OCI-LY3 (cell line): Measurements from ENCODE around the gene CYFIP2.
"Not testable (repeated sequence)": the region's sequence is repeated elsewhere in the genome, so short reads cannot be mapped to it uniquely, and the experiment has no call there.

Experiments
- H2AFZ ChIP-seq: fragments of 200-600, 300-600 bp; shearing (Covaris generic); 2 replicates; pipeline ENCODE4 v1.6.0; 2014; ENCODE audit warnings: antibody characterized with exemption, low read depth, low read length
- H3K27ac ChIP-seq: fragments of 200-600, 300-600 bp; sonication (generic); 2 replicates; pipeline ENCODE4 v1.5.1; 2014; ENCODE audit warnings: mild to moderate bottlenecking, low read length, moderate library complexity, mixed read lengths
- H3K27me3 ChIP-seq: fragments of 200-600, 300-600 bp; sonication (generic); 2 replicates; pipeline ENCODE4 v1.6.1; 2014; ENCODE audit warnings: low read depth, low read length, mixed read lengths
- H3K36me3 ChIP-seq: fragments of 200-600, 300-600 bp; sonication (generic); replicated peaks from 2 replicates; pipeline ENCODE3; 2014; ENCODE audit warnings: low read depth, low read length, mixed read lengths
- H3K4me1 ChIP-seq: fragments of 300-600, 200-600 bp; sonication (generic); 2 replicates; pipeline ENCODE4 v1.6.1; 2014; ENCODE audit warnings: low read length, mixed read lengths
- H3K4me2 ChIP-seq: fragments of 200-600, 300-600 bp; sonication (generic); 2 replicates; pipeline ENCODE4 v1.6.1; 2014; ENCODE audit warnings: low read length, mixed read lengths
- H3K4me3 ChIP-seq: fragments of 300-600, 200-600 bp; sonication (generic); 2 replicates; pipeline ENCODE4 v1.5.1; 2014; ENCODE audit warnings: antibody characterized with exemption, mild to moderate bottlenecking, low read length, moderate library complexity
- H3K79me2 ChIP-seq: fragments of 300-600, 200-600 bp; shearing (Covaris generic); 2 replicates; pipeline ENCODE4 v1.6.1; 2014; ENCODE audit warnings: mild to moderate bottlenecking, low read length, mixed read lengths
- H3K9ac ChIP-seq: fragments of 300-600, 200-600 bp; shearing (Covaris generic); 2 replicates; pipeline ENCODE4 v1.6.0; 2014; ENCODE audit warnings: mild to moderate bottlenecking, low read length, moderate library complexity
- H3K9me3 ChIP-seq: fragments of 200-600, 300-600 bp; shearing (Covaris generic); 2 replicates; pipeline ENCODE4 v1.6.1; 2014; ENCODE audit warnings: low read length, mixed read lengths; ENCODE audit not compliant: insufficient read depth
- H4K20me1 ChIP-seq: fragments of 200-600, 300-600 bp; sonication (generic); 2 replicates; pipeline ENCODE4 v1.6.1; 2016; ENCODE audit warnings: low read length, mixed read lengths; ENCODE audit not compliant: insufficient read depth
- EZH2phosphoT487 ChIP-seq: fragments of 200-600 bp; shearing (Covaris generic); IDR thresholded peaks from 2 replicates; pipeline ENCODE4 v1.6.1; 2018; ENCODE audit warnings: antibody characterized with exemption, mixed run types, low read depth
- TF ChIP-seq, protein P1 (sequence below): fragments of 200-600, 300-600 bp; sonication (generic); IDR thresholded peaks from 2 replicates; pipeline ENCODE4 v1.5.1; 2014; ENCODE audit warnings: antibody characterized with exemption, low read length, low read depth

CYFIP2 gene

DNA sequence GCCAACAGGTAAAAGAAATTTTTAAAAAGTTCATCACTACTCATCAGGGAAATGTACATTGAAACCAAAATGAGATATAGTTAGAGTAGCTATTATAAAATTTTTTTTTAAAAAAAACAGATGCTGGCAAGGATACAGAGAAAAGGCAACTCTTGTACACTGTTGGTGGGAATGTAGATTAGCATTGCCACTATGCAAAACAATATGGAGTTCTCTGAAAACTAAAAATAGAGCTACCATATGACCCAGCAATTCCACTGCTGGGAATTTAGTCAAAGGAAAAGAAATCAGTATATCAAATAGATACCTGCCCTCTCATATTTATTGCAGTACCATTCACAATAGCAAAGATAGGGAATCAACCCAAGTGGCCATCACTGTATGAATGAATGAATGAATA, 149.9 kb downstream of the CYFIP2 start:
- no peak overlapping the region for H3K9ac ChIP-seq
- H4K20me1 ChIP-seq: no peaks in the 10 kb centered on the region
- no peak overlapping the region for H3K4me2 ChIP-seq
- H3K27ac ChIP-seq: no peak overlapping the region
- no peaks in the 10 kb centered on the region for H3K4me1 ChIP-seq
- no peaks in the 10 kb centered on the region for H3K36me3 ChIP-seq
- H3K4me3 ChIP-seq: no peak overlapping the region
- H2AFZ ChIP-seq: no peak overlapping the region
- no peaks in the 10 kb centered on the region for H3K9me3 ChIP-seq
- no peak for TF ChIP-seq EZH2phosphoT487
- TF ChIP-seq, protein P1, sequence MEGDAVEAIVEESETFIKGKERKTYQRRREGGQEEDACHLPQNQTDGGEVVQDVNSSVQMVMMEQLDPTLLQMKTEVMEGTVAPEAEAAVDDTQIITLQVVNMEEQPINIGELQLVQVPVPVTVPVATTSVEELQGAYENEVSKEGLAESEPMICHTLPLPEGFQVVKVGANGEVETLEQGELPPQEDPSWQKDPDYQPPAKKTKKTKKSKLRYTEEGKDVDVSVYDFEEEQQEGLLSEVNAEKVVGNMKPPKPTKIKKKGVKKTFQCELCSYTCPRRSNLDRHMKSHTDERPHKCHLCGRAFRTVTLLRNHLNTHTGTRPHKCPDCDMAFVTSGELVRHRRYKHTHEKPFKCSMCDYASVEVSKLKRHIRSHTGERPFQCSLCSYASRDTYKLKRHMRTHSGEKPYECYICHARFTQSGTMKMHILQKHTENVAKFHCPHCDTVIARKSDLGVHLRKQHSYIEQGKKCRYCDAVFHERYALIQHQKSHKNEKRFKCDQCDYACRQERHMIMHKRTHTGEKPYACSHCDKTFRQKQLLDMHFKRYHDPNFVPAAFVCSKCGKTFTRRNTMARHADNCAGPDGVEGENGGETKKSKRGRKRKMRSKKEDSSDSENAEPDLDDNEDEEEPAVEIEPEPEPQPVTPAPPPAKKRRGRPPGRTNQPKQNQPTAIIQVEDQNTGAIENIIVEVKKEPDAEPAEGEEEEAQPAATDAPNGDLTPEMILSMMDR: no peak
- H3K79me2 ChIP-seq: no peaks in the 10 kb centered on the region
- H3K27me3 ChIP-seq: no peaks in the 10 kb centered on the region

DNA sequence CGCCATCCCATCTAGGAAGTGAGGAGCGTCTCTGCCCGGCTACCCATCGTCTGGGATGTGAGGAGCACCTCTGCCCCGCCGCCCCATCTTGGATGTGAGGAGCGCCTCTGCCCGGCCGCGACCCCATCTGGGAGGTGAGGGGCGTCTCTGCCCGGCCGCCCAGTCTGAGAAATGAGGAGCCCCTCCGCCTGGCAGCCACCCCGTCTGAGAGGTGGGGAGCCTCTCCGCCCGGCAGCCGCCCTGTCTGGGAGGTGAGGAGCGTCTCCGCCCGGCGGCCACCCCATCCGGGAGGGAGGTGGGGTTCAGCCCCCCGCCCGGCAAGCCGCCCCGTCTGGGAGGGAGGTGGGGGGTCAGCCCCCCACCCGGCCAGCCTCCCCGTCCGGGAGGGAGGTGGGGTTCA, 153.6 kb downstream of the CYFIP2 start:
- not testable (repeated sequence) for H3K79me2 ChIP-seq, H3K4me1 ChIP-seq, H3K9ac ChIP-seq, H3K27me3 ChIP-seq, H2AFZ ChIP-seq, H3K4me2 ChIP-seq, H3K27ac ChIP-seq, H4K20me1 ChIP-seq, H3K4me3 ChIP-seq, H3K36me3 ChIP-seq, H3K9me3 ChIP-seq

DNA sequence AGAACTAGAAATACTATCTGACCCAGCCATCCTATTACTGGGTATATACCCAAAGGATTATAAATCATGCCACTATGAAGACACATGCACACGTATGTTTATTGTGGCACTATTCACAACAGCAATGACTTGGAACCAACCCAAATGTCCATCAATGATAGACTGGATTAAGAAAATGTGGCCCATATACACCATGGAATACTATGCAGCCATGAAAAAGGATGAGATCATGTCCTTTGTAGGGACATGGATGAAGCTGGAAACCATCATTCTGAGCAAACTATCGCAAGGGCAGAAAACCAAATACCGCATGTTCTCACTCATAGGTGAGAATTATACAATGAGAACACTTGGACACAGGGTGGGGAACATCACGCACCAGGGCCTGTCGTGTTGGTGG, 164.0 kb downstream of the CYFIP2 start:
- not testable (repeated sequence) for H3K27ac ChIP-seq, H3K9ac ChIP-seq, H2AFZ ChIP-seq, H3K9me3 ChIP-seq, H3K4me1 ChIP-seq, H3K4me3 ChIP-seq, H4K20me1 ChIP-seq, H3K27me3 ChIP-seq, H3K79me2 ChIP-seq, H3K4me2 ChIP-seq, H3K36me3 ChIP-seq

DNA sequence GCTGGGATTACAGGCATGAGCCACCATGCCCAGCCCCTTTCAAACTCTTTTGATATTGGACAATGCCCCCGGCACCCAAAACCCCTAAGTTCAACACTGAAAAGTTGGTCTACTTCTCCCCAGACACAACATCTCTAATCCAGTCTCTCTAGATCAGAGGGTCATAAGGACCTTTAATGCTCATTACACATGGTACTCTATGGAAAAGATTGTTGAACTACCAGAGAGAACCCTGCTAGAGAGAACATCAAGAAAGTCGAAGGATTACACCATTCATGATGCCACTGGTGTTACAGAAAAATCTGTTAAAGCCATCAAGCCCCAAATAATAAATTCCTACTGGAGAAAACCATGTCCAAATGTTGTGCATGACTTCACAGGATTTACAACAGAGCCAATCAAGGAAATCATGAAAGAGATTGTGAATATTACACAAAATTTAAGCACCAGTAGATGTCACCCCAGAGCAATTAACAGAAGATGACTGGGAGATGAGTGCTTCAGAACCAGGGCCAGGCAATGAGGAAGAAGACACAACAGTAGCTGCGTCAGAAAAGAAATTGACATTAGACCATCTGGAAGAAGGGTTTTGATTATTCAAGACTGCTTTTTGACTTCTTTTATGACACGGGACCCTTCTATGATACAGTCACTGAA, 165.7 kb downstream of the CYFIP2 start:
- Histone ChIP-seq H3K4me3 (no peak overlapping the region), H4K20me1 (no peaks in the 10 kb centered on the region), H2AFZ (no peak overlapping the region), H3K27me3 (no peaks in the 10 kb centered on the region), H3K36me3 (no peaks in the 10 kb centered on the region), H3K4me2 (peak overlapping the region; percentile 36), H3K79me2 (no peaks in the 10 kb centered on the region), H3K4me1 (peaks cover 4% of the 10 kb centered on the region), H3K9me3 (no peaks in the 10 kb centered on the region), H3K27ac (no peak overlapping the region), H3K9ac (no peak overlapping the region)
- no peak for TF ChIP-seq EZH2phosphoT487
- TF ChIP-seq, protein P1: peak; percentile 63

DNA sequence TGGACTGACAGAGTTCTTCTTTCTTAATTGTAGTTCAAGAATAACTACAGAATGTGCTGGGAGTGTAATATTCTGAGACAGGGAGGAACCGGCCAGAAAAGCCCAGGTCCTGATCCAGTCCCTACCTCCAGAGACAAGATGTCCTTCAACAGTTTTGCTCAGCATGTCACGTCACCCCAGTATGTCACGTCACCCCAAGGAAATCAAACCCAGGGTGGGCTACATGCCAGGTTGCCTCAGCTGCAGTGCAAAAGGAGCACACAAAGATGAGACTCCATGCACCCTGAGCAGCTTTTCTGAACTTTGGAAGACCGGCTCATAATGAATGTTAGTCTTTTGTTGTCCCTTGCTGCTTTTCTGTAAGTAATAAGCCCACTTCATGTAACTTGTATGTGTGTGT, 168.2 kb downstream of the CYFIP2 start:
- Histone ChIP-seq H3K27me3 (no peaks in the 10 kb centered on the region), H3K4me3 (no peak overlapping the region), H3K27ac (no peak overlapping the region), H3K9me3 (no peaks in the 10 kb centered on the region), H4K20me1 (no peaks in the 10 kb centered on the region), H3K4me1 (peaks cover 4% of the 10 kb centered on the region), H3K4me2 (no peak overlapping the region), H3K79me2 (no peaks in the 10 kb centered on the region), H3K36me3 (no peaks in the 10 kb centered on the region), H3K9ac (no peak overlapping the region), H2AFZ (no peak overlapping the region)
- no peak for TF ChIP-seq EZH2phosphoT487
- TF ChIP-seq, protein P1: no peak
